HepG2 (cell line): ENCODE measurements around the gene DDX31. TPM values are rescaled to one million over a fixed set of nuclear protein-coding genes. Genes with fewer than 3 reads are reported as not detected.

Source experiments
- ATF1 ChIP-seq: IDR thresholded peaks from 2 replicates; pipeline ENCODE4 v1.6.1; 2016; ENCODE audit warnings: mild to moderate bottlenecking, control low read depth
- FOSL1 ChIP-seq: sonication (generic); formaldehyde crosslinking; IDR thresholded peaks from 2 replicates; pipeline ENCODE4 v1.9.0; 2021; ENCODE audit warnings: missing genetic modification reagents, borderline replicate concordance
- HOXA5 ChIP-seq: sonication (generic); formaldehyde crosslinking; IDR thresholded peaks from 2 replicates; pipeline ENCODE4 v1.4.0; 2020; ENCODE audit warnings: missing genetic modification reagents
- KDM2A ChIP-seq: sonication (generic); formaldehyde crosslinking; IDR thresholded peaks from 2 replicates; pipeline ENCODE4 v1.4.0; 2020; ENCODE audit warnings: low read depth, missing genetic modification reagents, borderline replicate concordance
- KLF6 ChIP-seq: IDR thresholded peaks from 2 replicates; pipeline ENCODE4 v1.8.0; 2016; ENCODE audit warnings: missing biosample characterization, missing genetic modification reagents
- MIER2 ChIP-seq: IDR thresholded peaks from 2 replicates; pipeline ENCODE4 v1.6.1; 2016; ENCODE audit warnings: missing biosample characterization, missing genetic modification reagents
- RARG ChIP-seq: sonication (generic); formaldehyde crosslinking; IDR thresholded peaks from 2 replicates; pipeline ENCODE4 v1.4.0; 2020; ENCODE audit warnings: low read depth, mild to moderate bottlenecking, missing genetic modification reagents
- RBM39 ChIP-seq: fragments of 200-400 bp; formaldehyde crosslinking; IDR thresholded peaks from one replicate; pipeline ENCODE4 v1.6.1; 2018; ENCODE audit warnings: antibody characterized with exemption, mild to moderate bottlenecking, low read depth, low read length; ENCODE audit not compliant: poor library complexity, severe bottlenecking
- SNAPC2 ChIP-seq: sonication (generic); formaldehyde crosslinking; IDR thresholded peaks from 2 replicates; pipeline ENCODE4 v1.8.1; 2022; ENCODE audit warnings: mild to moderate bottlenecking, missing genetic modification reagents
- ZFP90 ChIP-seq: sonication (generic); formaldehyde crosslinking; IDR thresholded peaks from 2 replicates; pipeline ENCODE4 v1.8.0; 2022; ENCODE audit warnings: missing genetic modification reagents, mild to moderate bottlenecking, inconsistent platforms, borderline replicate concordance
- ZNF124 ChIP-seq: sonication (generic); formaldehyde crosslinking; IDR thresholded peaks from 2 replicates; pipeline ENCODE4 v1.4.0; 2020; ENCODE audit warnings: missing genetic modification reagents
- ZNF136 ChIP-seq: sonication (generic); formaldehyde crosslinking; IDR thresholded peaks from 2 replicates; pipeline ENCODE4 v1.8.1; 2022; ENCODE audit warnings: low read depth, mild to moderate bottlenecking, moderate library complexity, missing genetic modification reagents
- ZNF234 ChIP-seq: sonication (generic); formaldehyde crosslinking; conservative IDR thresholded peaks from 2 replicates; pipeline ENCODE4 v1.5.1; 2020; ENCODE audit warnings: mild to moderate bottlenecking, missing genetic modification reagents
- ZNF333 ChIP-seq: sonication (generic); formaldehyde crosslinking; IDR thresholded peaks from 2 replicates; pipeline ENCODE4 v1.4.0; 2020; ENCODE audit warnings: mild to moderate bottlenecking, missing genetic modification reagents, borderline replicate concordance
- ZNF598 ChIP-seq: sonication (generic); formaldehyde crosslinking; IDR thresholded peaks from 2 replicates; pipeline ENCODE4 v1.5.1; 2020; ENCODE audit warnings: mild to moderate bottlenecking, missing genetic modification reagents, borderline replicate concordance
- ZNF639 ChIP-seq: conservative IDR thresholded peaks from 2 replicates; pipeline ENCODE4 v1.6.1; 2018; ENCODE audit warnings: missing genetic modification reagents
- ZNF773 ChIP-seq: sonication (generic); formaldehyde crosslinking; IDR thresholded peaks from 2 replicates; pipeline ENCODE4 v1.4.0; 2020; ENCODE audit warnings: missing genetic modification reagents, borderline replicate concordance
- ZNF782 ChIP-seq: sonication (generic); formaldehyde crosslinking; IDR thresholded peaks from 2 replicates; pipeline ENCODE4 v1.4.0; 2020; ENCODE audit warnings: missing genetic modification reagents, mild to moderate bottlenecking, borderline replicate concordance
- polyA plus RNA-seq, 8 experiments: library from polyadenylated mRNA; depleted of rRNA in 3 of 8; stranded (reverse) in 7 of 8; unstranded in 1 of 8; fragments of >200 nt; fragmentation: Illumina TruSeq in 4 of 8; extraction: Trizol in 4 of 8; gene quantifications; 2 replicates each; pipeline versions ENCODE4 v1.2.1 to v1.2.3, GENCODE V29; 2011 to 2016; ENCODE audit warnings: low read depth in 4 of 8, missing spikeins in 1 of 8, mixed read lengths in 1 of 8; ENCODE audit not compliant: insufficient read depth in 1 of 8
- total RNA-seq, 5 experiments: library from RNA; depleted of rRNA; stranded (reverse); fragments of >200 nt; fragmentation: Illumina TruSeq; extraction: Trizol; gene quantifications; 2 replicates each; pipeline ENCODE4 v1.2.3, GENCODE V29; 2016; ENCODE audit warnings: low read depth in 1 of 5
- TF ChIP-seq, protein P1 (sequence below): sonication (generic); formaldehyde crosslinking; IDR thresholded peaks from 2 replicates; pipeline ENCODE4 v1.4.0; 2020; ENCODE audit warnings: missing genetic modification reagents, borderline replicate concordance
- TF ChIP-seq, protein P2 (sequence below), 2 experiments: sonication (generic) in 1 of 2; formaldehyde crosslinking in 1 of 2; IDR thresholded peaks; 2 replicates each; pipeline versions ENCODE4 v1.4.0 to v1.6.1; 2016 to 2020; ENCODE audit warnings: borderline replicate concordance in 1 of 2, low read depth in 1 of 2, mild to moderate bottlenecking in 1 of 2, missing genetic modification reagents in 1 of 2

The DDX31 gene
- total and polyA plus RNA-seq, 2 of the 13 experiments (the other 11 are each of a cell fraction or from before 2014, with no cell fraction given), result 11.4 to 16.3 TPM

DNA sequence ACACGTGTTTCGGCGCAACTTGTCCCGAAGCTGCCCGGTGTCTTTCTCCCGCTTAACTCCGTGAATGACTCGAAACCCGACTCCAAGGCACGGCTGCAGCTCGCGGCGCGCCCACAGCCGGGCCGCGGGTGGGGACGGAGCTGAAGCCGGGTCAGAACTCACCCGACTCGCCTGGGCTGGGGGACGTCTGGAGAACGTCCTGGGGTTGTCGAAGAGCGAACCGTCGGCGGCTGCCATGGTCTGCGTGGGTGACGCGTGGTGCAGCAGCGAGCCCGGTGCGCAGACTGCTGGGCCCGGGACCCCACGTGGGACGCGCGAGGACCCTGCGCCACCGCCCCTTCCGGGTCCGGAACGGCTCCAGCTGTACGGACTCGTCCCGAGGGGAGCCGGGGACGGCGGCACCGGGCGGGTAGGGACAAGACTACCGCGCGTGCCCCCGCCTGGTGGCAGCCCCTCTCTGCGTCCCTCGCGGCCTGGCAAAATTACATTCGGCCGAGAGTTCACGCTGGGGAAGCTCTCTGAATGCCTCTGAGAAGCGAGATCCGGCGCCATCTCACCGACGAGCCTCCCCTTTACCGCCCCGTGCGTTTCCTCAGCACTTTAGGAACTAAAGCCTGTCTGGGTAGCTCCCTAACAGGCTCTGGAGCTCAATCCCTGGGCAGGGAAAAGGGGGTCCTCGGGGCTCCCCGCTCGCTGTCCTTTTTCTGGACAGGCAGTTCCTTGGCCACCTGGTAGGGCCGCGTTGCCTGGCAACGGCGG lies at the start of gene DDX31 (continued):
- TF ChIP-seq, protein P1, sequence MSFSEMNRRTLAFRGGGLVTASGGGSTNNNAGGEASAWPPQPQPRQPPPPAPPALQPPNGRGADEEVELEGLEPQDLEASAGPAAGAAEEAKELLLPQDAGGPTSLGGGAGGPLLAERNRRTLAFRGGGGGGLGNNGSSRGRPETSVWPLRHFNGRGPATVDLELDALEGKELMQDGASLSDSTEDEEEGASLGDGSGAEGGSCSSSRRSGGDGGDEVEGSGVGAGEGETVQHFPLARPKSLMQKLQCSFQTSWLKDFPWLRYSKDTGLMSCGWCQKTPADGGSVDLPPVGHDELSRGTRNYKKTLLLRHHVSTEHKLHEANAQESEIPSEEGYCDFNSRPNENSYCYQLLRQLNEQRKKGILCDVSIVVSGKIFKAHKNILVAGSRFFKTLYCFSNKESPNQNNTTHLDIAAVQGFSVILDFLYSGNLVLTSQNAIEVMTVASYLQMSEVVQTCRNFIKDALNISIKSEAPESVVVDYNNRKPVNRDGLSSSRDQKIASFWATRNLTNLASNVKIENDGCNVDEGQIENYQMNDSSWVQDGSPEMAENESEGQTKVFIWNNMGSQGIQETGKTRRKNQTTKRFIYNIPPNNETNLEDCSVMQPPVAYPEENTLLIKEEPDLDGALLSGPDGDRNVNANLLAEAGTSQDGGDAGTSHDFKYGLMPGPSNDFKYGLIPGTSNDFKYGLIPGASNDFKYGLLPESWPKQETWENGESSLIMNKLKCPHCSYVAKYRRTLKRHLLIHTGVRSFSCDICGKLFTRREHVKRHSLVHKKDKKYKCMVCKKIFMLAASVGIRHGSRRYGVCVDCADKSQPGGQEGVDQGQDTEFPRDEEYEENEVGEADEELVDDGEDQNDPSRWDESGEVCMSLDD, result peak; percentile 87
- TF ChIP-seq KDM2A (CRISPR knock-in tag) (peak; percentile 94), KLF6 (peak; percentile 94), ZNF782 (peak; percentile 85; the same call in 1 of the 2 replicates), ZNF136 (CRISPR knock-in tag) (peak; percentile 77; the same call in 1 of the 2 replicates), ZNF598 (CRISPR knock-in tag) (peak; percentile 97; the same call in 1 of the 2 replicates), HOXA5 (peak; percentile 78; the same call in 1 of the 2 replicates), RBM39 (no peak), ZNF639 (CRISPR knock-in tag) (peak; percentile 77; the same call in 1 of the 2 replicates), ZNF234 (peak; percentile 88), FOSL1 (CRISPR knock-in tag) (no peak), ZNF333 (CRISPR knock-in tag) (peak; percentile 91; the same call in 1 of the 2 replicates), RARG (peak; percentile 85; the same call in 1 of the 2 replicates), ZNF773 (CRISPR knock-in tag) (peak; percentile 96), ZFP90 (CRISPR knock-in tag) (peak; percentile 96; the same call in 1 of the 2 replicates), SNAPC2 (CRISPR knock-in tag) (no peak), ZNF124 (CRISPR knock-in tag) (0 out of 2 replicates have a peak, but pooled peaks have one; percentile 79), ATF1 (CRISPR knock-in tag) (no peak), MIER2 (CRISPR knock-in tag) (no peak; the same call in none of the 2 replicates)
- TF ChIP-seq, protein P2, sequence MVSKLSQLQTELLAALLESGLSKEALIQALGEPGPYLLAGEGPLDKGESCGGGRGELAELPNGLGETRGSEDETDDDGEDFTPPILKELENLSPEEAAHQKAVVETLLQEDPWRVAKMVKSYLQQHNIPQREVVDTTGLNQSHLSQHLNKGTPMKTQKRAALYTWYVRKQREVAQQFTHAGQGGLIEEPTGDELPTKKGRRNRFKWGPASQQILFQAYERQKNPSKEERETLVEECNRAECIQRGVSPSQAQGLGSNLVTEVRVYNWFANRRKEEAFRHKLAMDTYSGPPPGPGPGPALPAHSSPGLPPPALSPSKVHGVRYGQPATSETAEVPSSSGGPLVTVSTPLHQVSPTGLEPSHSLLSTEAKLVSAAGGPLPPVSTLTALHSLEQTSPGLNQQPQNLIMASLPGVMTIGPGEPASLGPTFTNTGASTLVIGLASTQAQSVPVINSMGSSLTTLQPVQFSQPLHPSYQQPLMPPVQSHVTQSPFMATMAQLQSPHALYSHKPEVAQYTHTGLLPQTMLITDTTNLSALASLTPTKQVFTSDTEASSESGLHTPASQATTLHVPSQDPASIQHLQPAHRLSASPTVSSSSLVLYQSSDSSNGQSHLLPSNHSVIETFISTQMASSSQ (IDR thresholded peaks at IDR 0.05; ENCODE audit: low read depth), result no peak
- TF ChIP-seq, protein P2 (CRISPR knock-in tag; IDR thresholded peaks at IDR 0.05; ENCODE audit: borderline replicate concordance), result peak; percentile 75
